Activated T-helper 1 cell treated with anti-CD3 and anti-CD28 coated beads, Interleukin-12 subunit alpha, Interleukin-12 subunit beta, Interleukin-2, Interleukin-4 antibody, amounts not matched to agents 30 ng/mL and 10 ng/mL and 1 ng/mL, durations not matched to agents 14 hours and 24 hours and 36 hours (primary cell): ENCODE results near the gene NUPR2. TPM values are rescaled to one million over a fixed set of nuclear protein-coding genes. Genes with fewer than 3 reads are reported as not detected.
"Not testable (repeated sequence)": the region's sequence is repeated elsewhere in the genome, so short reads cannot be mapped to it uniquely, and the experiment has no call there.

Source experiments
- DNase-seq: peaks from one replicate; pipeline ENCODE4 v3.0.0; 2021; ENCODE audit warnings: low spot score
- H3K27ac Mint-ChIP-seq: one replicate; pipeline ENCODE4 v1.8.0; 2021; ENCODE audit warnings: mild to moderate bottlenecking, mixed read lengths
- H3K27me3 Mint-ChIP-seq: one replicate; pipeline ENCODE4 v1.8.0; 2022; ENCODE audit warnings: mild to moderate bottlenecking, moderate library complexity, mixed read lengths; ENCODE audit not compliant: insufficient read depth
- H3K36me3 Mint-ChIP-seq: one replicate; pipeline ENCODE4 v1.8.0; 2021; ENCODE audit warnings: low read depth, mixed read lengths
- H3K4me1 Mint-ChIP-seq: one replicate; pipeline ENCODE4 v1.8.0; 2021; ENCODE audit warnings: low read depth, mixed read lengths
- H3K4me3 Mint-ChIP-seq: one replicate; pipeline ENCODE4 v1.8.0; 2021; ENCODE audit warnings: mild to moderate bottlenecking, moderate library complexity, mixed read lengths
- H3K9me3 Mint-ChIP-seq: one replicate; pipeline ENCODE4 v1.8.0; 2021; ENCODE audit warnings: mixed read lengths
- intact Hi-C: fragments of 100-400 bp; cut with micrococcal nuclease; formaldehyde crosslinking; loops from one replicate; pipeline ENCODE4 v1.15.1; 2024
- total RNA-seq: library from RNA; stranded (reverse); gene quantifications from 2 replicates; pipeline ENCODE4 v1.2.3, GENCODE V29; 2022

Gene NUPR2
- total RNA-seq = not detected in 2 replicates

- intact Hi-C loops = no loop called here
- H3K4me1 Mint-ChIP-seq = no peaks in the 10 kb centered on the region
- H3K4me3 Mint-ChIP-seq = peak within 1 kb of the TSS; percentile 15
- no peaks in the 10 kb centered on the region for H3K36me3 Mint-ChIP-seq
- H3K9me3 Mint-ChIP-seq = no peaks in the 10 kb centered on the region
- DNase-seq = no peak
- peaks cover 2% of the 10 kb centered on the region for H3K27me3 Mint-ChIP-seq
- no peak within 1 kb of the TSS for H3K27ac Mint-ChIP-seq
Measured at GRCh38 chr7:56115852-56116538, at the start of gene NUPR2. NUPR2 (minus strand) TSS chr7:56116417; CDS start chr7:56116314, 103 bp downstream.

DNA sequence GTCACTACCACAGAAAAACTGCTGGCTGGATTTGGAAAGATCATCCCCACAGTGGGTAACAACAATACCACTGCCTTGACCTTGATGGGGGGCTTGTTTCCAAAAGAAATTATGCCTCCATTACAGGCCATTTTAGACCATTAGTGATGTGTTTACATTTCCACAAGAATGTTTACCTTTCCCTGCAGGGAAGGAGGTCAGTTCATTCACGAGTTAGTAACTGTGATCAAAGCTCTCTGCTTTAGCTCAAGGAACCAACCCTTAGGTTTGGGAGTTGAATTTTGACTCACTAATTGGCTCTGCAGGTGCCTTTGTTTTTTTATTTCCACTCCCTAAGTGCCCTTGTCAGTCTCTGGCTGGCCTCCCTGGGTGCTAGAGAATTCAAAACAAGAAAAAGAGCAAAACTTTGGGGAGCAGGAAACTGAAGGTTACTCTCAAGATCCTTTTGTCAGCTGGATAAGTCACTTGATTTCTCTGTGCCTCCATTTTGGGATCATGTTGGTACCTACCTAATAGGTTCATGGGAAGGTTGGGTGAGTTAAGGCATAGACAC is 41.1 kb upstream of the NUPR2 start:
- DNase-seq = no peak
- no peak overlapping the region for H3K4me3 Mint-ChIP-seq
- intact Hi-C loops = no loop called here
- H3K36me3 Mint-ChIP-seq = no peaks in the 10 kb centered on the region
- no peaks in the 10 kb centered on the region for H3K27me3 Mint-ChIP-seq
- H3K4me1 Mint-ChIP-seq = no peaks in the 10 kb centered on the region
- peaks cover 33% of the 10 kb centered on the region for H3K9me3 Mint-ChIP-seq
- no peak overlapping the region for H3K27ac Mint-ChIP-seq

- H3K36me3 Mint-ChIP-seq, H3K4me1 Mint-ChIP-seq, H3K27ac Mint-ChIP-seq, H3K27me3 Mint-ChIP-seq, H3K9me3 Mint-ChIP-seq, intact Hi-C loops, DNase-seq, H3K4me3 Mint-ChIP-seq: not testable (repeated sequence)
Measured at GRCh38 chr7:56131062-56131461, 14.8 kb upstream of the NUPR2 start.

GRCh38 chr7:56127241-56127975 is 11.2 kb upstream of the NUPR2 start:
- intact Hi-C loops = no loop called here
- no peaks in the 10 kb centered on the region for H3K36me3 Mint-ChIP-seq
- no peak for DNase-seq
- H3K27me3 Mint-ChIP-seq = no peaks in the 10 kb centered on the region
- H3K9me3 Mint-ChIP-seq = no peaks in the 10 kb centered on the region
- no peak overlapping the region for H3K4me3 Mint-ChIP-seq
- no peak overlapping the region for H3K27ac Mint-ChIP-seq
- no peaks in the 10 kb centered on the region for H3K4me1 Mint-ChIP-seq

GRCh38 chr7:56125831-56126230 is 9.6 kb upstream of the NUPR2 start:
- H3K4me1 Mint-ChIP-seq = no peaks in the 10 kb centered on the region
- intact Hi-C loops = no loop called here
- H3K27ac Mint-ChIP-seq = no peak overlapping the region
- no peak for DNase-seq
- no peak overlapping the region for H3K4me3 Mint-ChIP-seq
- no peaks in the 10 kb centered on the region for H3K27me3 Mint-ChIP-seq
- no peaks in the 10 kb centered on the region for H3K9me3 Mint-ChIP-seq
- H3K36me3 Mint-ChIP-seq = no peaks in the 10 kb centered on the region

DNA sequence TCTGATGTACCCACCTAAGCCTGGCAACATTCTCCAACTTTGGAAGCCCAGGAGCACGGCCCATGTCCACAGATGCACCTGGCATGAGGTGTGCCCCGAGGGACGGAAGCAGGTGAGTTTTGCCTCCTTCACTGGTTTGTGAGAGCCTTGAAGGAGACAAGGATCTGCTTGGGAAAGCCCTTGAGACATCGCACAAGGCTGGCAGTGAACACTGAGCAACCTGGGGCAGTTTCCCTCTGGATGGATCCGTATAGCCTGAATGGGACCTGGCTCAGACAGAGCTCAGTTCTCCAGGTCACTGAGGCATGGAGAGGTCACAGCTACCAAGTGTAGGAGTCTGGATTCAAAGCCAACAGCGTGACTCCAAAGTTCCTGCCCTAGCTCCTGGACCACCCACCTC is 8.8 kb upstream of the NUPR2 start:
- intact Hi-C loops = no loop called here
- no peaks in the 10 kb centered on the region for H3K9me3 Mint-ChIP-seq

GRCh38 chr7:56121440-56121839 is 5.2 kb upstream of the NUPR2 start:
- Mint-ChIP-seq H3K27ac (no peak overlapping the region), H3K4me3 (no peak overlapping the region), H3K36me3 (no peaks in the 10 kb centered on the region), H3K4me1 (no peaks in the 10 kb centered on the region), H3K9me3 (no peaks in the 10 kb centered on the region), H3K27me3 (peaks cover 2% of the 10 kb centered on the region)
- intact Hi-C loops = no loop called here
- DNase-seq = no peak

More for the DNA sequence above, 8.8 kb upstream of the NUPR2 start:
- H3K4me3 Mint-ChIP-seq = no peak overlapping the region
- no peak overlapping the region for H3K27ac Mint-ChIP-seq
- H3K4me1 Mint-ChIP-seq = no peaks in the 10 kb centered on the region
- no peaks in the 10 kb centered on the region for H3K36me3 Mint-ChIP-seq
- no peaks in the 10 kb centered on the region for H3K27me3 Mint-ChIP-seq
- no peak for DNase-seq

- H3K27ac Mint-ChIP-seq, H3K9me3 Mint-ChIP-seq, DNase-seq, H3K4me3 Mint-ChIP-seq, intact Hi-C loops, H3K36me3 Mint-ChIP-seq, H3K27me3 Mint-ChIP-seq: not testable (repeated sequence)
- H3K4me1 Mint-ChIP-seq = peaks cover 14% of the 10 kb centered on the region
Measured at GRCh38 chr7:56112244-56112643, 4.0 kb downstream of the NUPR2 start.

DNA sequence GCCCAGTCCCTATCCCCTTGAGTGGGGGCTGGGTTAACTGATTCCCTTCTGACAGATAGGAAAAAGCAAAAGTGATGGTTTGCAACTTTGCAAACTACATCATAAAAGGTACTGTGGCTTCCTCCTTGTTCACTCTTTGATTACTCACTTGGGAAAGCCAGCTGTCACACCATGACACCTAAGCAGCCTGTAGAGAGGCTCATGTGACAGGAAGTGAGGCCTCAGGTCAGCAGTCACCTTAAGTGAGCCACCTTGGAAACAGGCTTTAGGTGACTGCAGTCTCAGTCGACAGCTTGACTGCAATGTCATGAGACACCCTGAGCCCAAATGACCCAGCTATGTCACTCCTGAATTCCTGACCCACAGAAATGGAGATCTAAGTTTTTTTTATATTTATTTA is 5.6 kb downstream of the NUPR2 start:
- intact Hi-C loops = no loop called here
- peaks cover 13% of the 10 kb centered on the region for H3K36me3 Mint-ChIP-seq
- H3K9me3 Mint-ChIP-seq = peaks cover 12% of the 10 kb centered on the region
- DNase-seq = no peak
- no peaks in the 10 kb centered on the region for H3K27me3 Mint-ChIP-seq
- H3K4me1 Mint-ChIP-seq = peaks cover 21% of the 10 kb centered on the region
- no peak overlapping the region for H3K4me3 Mint-ChIP-seq
- H3K27ac Mint-ChIP-seq = no peak overlapping the region

DNA sequence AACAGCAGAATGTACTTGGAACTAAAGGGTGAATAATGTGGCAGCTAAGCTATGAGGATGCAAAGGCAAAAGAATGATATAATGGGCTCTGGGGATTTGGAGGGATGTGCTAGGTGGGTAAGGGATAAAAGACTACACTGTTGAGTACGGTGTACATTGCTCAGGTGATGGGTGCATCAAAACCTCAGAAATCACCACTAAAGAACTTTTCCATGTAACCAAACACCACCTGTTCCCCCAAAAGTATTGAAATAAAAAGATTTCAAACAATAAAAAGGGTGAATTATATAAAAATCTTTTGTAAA is 8.3 kb downstream of the NUPR2 start:
- DNase-seq = no peak
- peaks cover 12% of the 10 kb centered on the region for H3K9me3 Mint-ChIP-seq
- peaks cover 27% of the 10 kb centered on the region for H3K36me3 Mint-ChIP-seq
- intact Hi-C loops = loop anchor here (5.0 kb wide), 2 partner anchors 99 to 536 kb away; partner anchors contain the start of gene VOPP1
- H3K27ac Mint-ChIP-seq = peak overlapping the region; percentile 13
- no peaks in the 10 kb centered on the region for H3K27me3 Mint-ChIP-seq
- H3K4me3 Mint-ChIP-seq = peak overlapping the region; percentile 95
- peaks cover 21% of the 10 kb centered on the region for H3K4me1 Mint-ChIP-seq

DNA sequence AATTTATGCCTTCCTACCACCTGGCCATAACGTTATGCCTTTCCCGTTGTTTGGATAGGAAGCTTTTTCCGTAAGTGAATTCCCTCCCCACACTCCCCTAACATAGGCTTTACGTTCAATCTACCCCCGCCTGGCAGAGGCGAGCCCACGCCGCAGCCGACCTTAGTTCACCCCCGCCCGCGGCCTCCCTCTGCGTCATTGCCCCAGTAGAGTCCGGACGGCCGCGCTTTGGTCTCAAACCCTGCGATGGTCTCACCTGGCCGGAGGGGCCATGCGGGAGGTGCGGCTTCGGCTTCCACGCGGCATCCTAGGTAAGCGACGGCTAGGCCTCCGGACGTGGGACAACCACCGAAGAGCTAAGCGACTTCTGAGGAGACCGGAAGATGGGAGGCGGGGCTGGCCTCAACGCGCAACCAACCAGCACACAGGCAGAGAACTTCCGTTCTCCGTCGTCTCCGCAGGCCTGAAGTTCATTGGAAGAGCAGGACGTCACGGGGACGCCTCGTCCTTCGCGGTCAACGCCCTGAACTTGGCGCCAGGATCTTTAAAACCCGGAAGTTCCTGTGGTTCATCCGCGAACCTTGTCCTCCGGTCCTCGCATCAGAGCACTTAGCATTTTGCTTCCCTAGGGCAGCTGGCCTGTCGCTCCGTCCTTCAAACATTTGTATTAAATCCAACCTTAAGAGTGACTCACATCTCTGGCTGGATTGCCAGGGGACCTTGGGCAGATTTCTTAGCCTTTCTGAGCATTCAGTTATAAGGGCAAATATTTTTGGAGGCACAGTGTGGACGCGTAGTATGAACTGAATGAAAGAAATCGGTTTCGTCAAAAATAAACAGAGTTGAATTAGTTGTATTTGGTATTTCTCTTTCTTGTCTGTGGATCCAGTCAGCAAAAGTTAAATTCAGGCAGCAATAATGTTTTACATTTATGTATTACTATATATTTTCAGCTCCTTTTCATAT is 9.8 kb downstream of the NUPR2 start, which contains the start of gene CHCHD2:
Gene CHCHD2 (minus strand): TSS at position 369 of the 966 bp plus-strand sequence. CDS start 63 bp downstream, at position 306.
- peak; percentile 92 for DNase-seq
- Mint-ChIP-seq H3K27me3 (no peaks in the 10 kb centered on the region), H3K27ac (peak within 1 kb of the TSS; percentile 94), H3K36me3 (peaks cover 32% of the 10 kb centered on the region), H3K4me1 (peaks cover 21% of the 10 kb centered on the region), H3K4me3 (peak within 1 kb of the TSS; percentile 95), H3K9me3 (peaks cover 12% of the 10 kb centered on the region)
- intact Hi-C loops = loop anchor here (1.0 to 5.0 kb wide), 9 partner anchors 42 to 1347 kb away; partner anchors contain the start of genes CCT6A, MRPS17, PSPH and SEC61G

DNA sequence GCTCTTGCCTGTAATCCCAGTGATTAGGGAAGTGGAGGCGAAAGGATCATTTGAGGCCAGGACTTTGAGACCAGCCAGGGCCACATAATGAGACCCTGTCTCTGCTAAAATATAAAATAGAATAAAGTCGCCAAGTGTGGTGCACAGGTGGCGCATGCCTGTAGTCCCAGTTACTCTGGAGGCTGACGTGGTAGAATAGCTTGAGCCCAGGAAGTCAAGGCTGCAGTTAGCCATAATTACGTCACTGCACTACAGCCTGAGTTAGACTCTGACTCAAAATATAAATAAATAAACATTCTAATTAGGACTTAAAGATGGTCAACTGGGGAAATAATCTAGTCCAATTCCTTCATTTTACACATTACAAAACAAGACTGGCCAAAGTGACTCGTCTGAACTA is 10.7 kb downstream of the NUPR2 start:
- peaks cover 23% of the 10 kb centered on the region for H3K4me1 Mint-ChIP-seq
- peaks cover 12% of the 10 kb centered on the region for H3K9me3 Mint-ChIP-seq
- intact Hi-C loops = loop anchor here (5.0 kb wide), 2 partner anchors 102 to 533 kb away; partner anchors contain the start of gene VOPP1
- H3K4me3 Mint-ChIP-seq = peak overlapping the region; percentile 95
- H3K27ac Mint-ChIP-seq = peak overlapping the region; percentile 94
- DNase-seq = no peak
- H3K27me3 Mint-ChIP-seq = no peaks in the 10 kb centered on the region
- peaks cover 41% of the 10 kb centered on the region for H3K36me3 Mint-ChIP-seq
